HepG2 (cell line): ENCODE results near the gene STIMATE. TPM values are rescaled to one million over a fixed set of nuclear protein-coding genes. Genes with fewer than 3 reads are reported as not detected.

Experiments used
- ATAC-seq: fragments of 200-7000 bp; cut with Tn5 transposase; 3 replicates; pipeline ENCODE4 v1.9.1; 2020; ENCODE audit warnings: mild to moderate bottlenecking, moderate library complexity
- BruUV-seq: library from RNA; stranded (reverse); fragments of 400-500 nt; replicated peaks from 2 replicates; lab custom pipeline; 2021; lab: Mats Ljungman, UMichigan
- CTCF ChIA-PET: fragments of 300-600 bp; formaldehyde crosslinking; extraction: SDS; loops from one replicate; lab custom pipeline; 2021; ENCODE audit warnings: low total read pairs, inconsistent platforms, low intra/inter-chr PET ratio; lab: Yijun Ruan, JAX
- POLR2A ChIA-PET: fragments of 350-600 bp; sonication (Branson Sonifier 250); formaldehyde crosslinking; loops from one replicate; lab custom pipeline; 2020; ENCODE audit warnings: antibody characterized with exemption, inconsistent platforms; lab: Yijun Ruan, JAX
- DNase-seq: peaks from one replicate; pipeline ENCODE4 v3.0.0-alpha.2; 2015; ENCODE audit warnings: low spot score
- FAIRE-seq: peaks from 3 replicates; lab custom pipeline; 2011; peaks lifted over from hg19 to GRCh38; lab: Jason Lieb, UNC
- H2AFZ ChIP-seq: one replicate; pipeline ENCODE4 v1.6.1; 2011; ENCODE audit warnings: low read length, inconsistent platforms
- H3K27ac ChIP-seq: fragments of 300-600 bp; 3 replicates; pipeline ENCODE4 v1.8.0; 2011; ENCODE audit warnings: mixed run types, mild to moderate bottlenecking, mixed read lengths, low read length, inconsistent platforms; ENCODE audit not compliant: insufficient read depth; ENCODE audit errors: extremely low read length
- H3K27me3 ChIP-seq, 2 experiments: fragments of 200-600 bp in 1 of 2; 2 replicates in 1 of 2; 3 replicates in 1 of 2; pipeline versions ENCODE4 v1.6.0 to v1.8.0; 2011; ENCODE audit warnings: low read length in 2 of 2, mild to moderate bottlenecking in 2 of 2, moderate library complexity in 2 of 2, inconsistent platforms in 1 of 2; ENCODE audit not compliant: insufficient read depth in 2 of 2, control insufficient read depth in 1 of 2
- H3K36me3 ChIP-seq, 2 experiments: fragments of 200-600 bp in 1 of 2; replicated peaks in 1 of 2; 2 replicates in 1 of 2; 3 replicates in 1 of 2; pipeline versions ENCODE4 v1.5.1 to v1.8.0; 2011; ENCODE audit warnings: low read length in 2 of 2, inconsistent platforms in 1 of 2; ENCODE audit not compliant: insufficient read depth in 2 of 2, control insufficient read depth in 1 of 2
- H3K4me1 ChIP-seq: 2 replicates; pipeline ENCODE4 v1.5.1; 2012; ENCODE audit warnings: low read length, inconsistent platforms; ENCODE audit not compliant: insufficient read depth
- H3K4me2 ChIP-seq: 2 replicates; pipeline ENCODE4 v1.6.0; 2011; ENCODE audit warnings: low read depth, low read length, inconsistent platforms
- H3K4me3 ChIP-seq, 3 experiments: fragments of 200-600 bp in 1 of 3; sonication (generic), shearing (Covaris generic) in 1 of 3; replicated peaks in 1 of 3; 2 replicates each; pipeline ENCODE4 v1.5.1; 2011 to 2016; ENCODE audit warnings: low read length in 3 of 3, inconsistent platforms in 2 of 3, low read depth in 2 of 3, mild to moderate bottlenecking in 2 of 3, control low read depth in 1 of 3, mixed read lengths in 1 of 3; ENCODE audit not compliant: insufficient read depth in 1 of 3
- H3K79me2 ChIP-seq: one replicate; pipeline ENCODE4 v1.6.1; 2011; ENCODE audit warnings: low read length, inconsistent platforms; ENCODE audit not compliant: insufficient read depth
- H3K9ac ChIP-seq: 2 replicates; pipeline ENCODE4 v1.6.0; 2011; ENCODE audit warnings: mild to moderate bottlenecking, low read depth, low read length, inconsistent platforms; ENCODE audit not compliant: insufficient read depth
- H3K9me3 ChIP-seq: 2 replicates; pipeline ENCODE4 v1.5.1; 2012; ENCODE audit warnings: mild to moderate bottlenecking, low read length
- H4K20me1 ChIP-seq: 2 replicates; pipeline ENCODE4 v1.6.0; 2011; ENCODE audit warnings: inconsistent platforms, mild to moderate bottlenecking, low read length, moderate library complexity; ENCODE audit not compliant: insufficient read depth
- BCL6 ChIP-seq: IDR thresholded peaks from 2 replicates; pipeline ENCODE4 v1.6.1; 2016; ENCODE audit warnings: missing genetic modification reagents, missing compliant biosample characterization
- GMEB1 ChIP-seq: sonication (generic); formaldehyde crosslinking; IDR thresholded peaks from 2 replicates; pipeline ENCODE4 v1.5.1; 2020; ENCODE audit warnings: missing genetic modification reagents, mild to moderate bottlenecking, borderline replicate concordance
- NFRKB ChIP-seq: fragments of 450-650 bp; IDR thresholded peaks from 2 replicates; pipeline ENCODE4 v1.6.1; 2017
- RXRB ChIP-seq: IDR thresholded peaks from 2 replicates; pipeline ENCODE4 v1.6.1; 2016; ENCODE audit warnings: borderline replicate concordance, missing genetic modification reagents, missing compliant biosample characterization
- ZNF816 ChIP-seq: sonication (generic); formaldehyde crosslinking; IDR thresholded peaks from 2 replicates; pipeline ENCODE4 v1.8.0; 2022; ENCODE audit warnings: missing genetic modification reagents, mild to moderate bottlenecking, borderline replicate concordance
- ZSCAN5A ChIP-seq: sonication (generic); formaldehyde crosslinking; IDR thresholded peaks from 2 replicates; pipeline ENCODE4 v1.8.0; 2022; ENCODE audit warnings: mild to moderate bottlenecking, missing genetic modification reagents, borderline replicate concordance
- WGBS: methylation state at CpG from one replicate; pipeline ENCODE4 v1.1.6; 2017; ENCODE audit warnings: low lambda C conversion rate; 5-methylcytosine and 5-hydroxymethylcytosine counted together
- in situ Hi-C: cut with HindIII; loops from 2 replicates; pipeline ENCODE4 v1.10.0; 2017; ENCODE audit warnings: low pct_unique_long_range_greater_than_20kb; ENCODE audit not compliant: extremely low pct_ligation_motif_present
- intact Hi-C: fragments of 100-400 bp; cut with micrococcal nuclease; formaldehyde crosslinking; loops from one replicate; pipeline ENCODE4 v1.10.0; 2022; ENCODE audit not compliant: unreplicated experiment
- polyA plus RNA-seq, 8 experiments: library from polyadenylated mRNA; depleted of rRNA in 3 of 8; stranded (reverse) in 7 of 8; unstranded in 1 of 8; fragments of >200 nt; fragmentation: Illumina TruSeq in 4 of 8; extraction: Trizol in 4 of 8; gene quantifications; 2 replicates each; pipeline versions ENCODE4 v1.2.1 to v1.2.3, GENCODE V29; 2011 to 2016; ENCODE audit warnings: low read depth in 4 of 8, missing spikeins in 1 of 8, mixed read lengths in 1 of 8; ENCODE audit not compliant: insufficient read depth in 1 of 8
- total RNA-seq, 5 experiments: library from RNA; depleted of rRNA; stranded (reverse); fragments of >200 nt; fragmentation: Illumina TruSeq; extraction: Trizol; gene quantifications; 2 replicates each; pipeline ENCODE4 v1.2.3, GENCODE V29; 2016; ENCODE audit warnings: low read depth in 1 of 5

The STIMATE gene
- total and polyA plus RNA-seq, 2 of the 13 experiments (the other 11 are each of a cell fraction or from before 2014, with no cell fraction given): 5.7 to 11.7 TPM

- TF ChIP-seq NFRKB (no peak), ZSCAN5A (no peak)
- TF ChIP-seq, all 625 proteins: peak for 8
Observed at GRCh38 chr3:52827441-52827840, 69.9 kb downstream of the STIMATE start (continued).

- no TSS peak for BruUV-seq
- Histone ChIP-seq H3K4me1 (peaks cover 70% of the 10 kb centered on the region), H3K36me3 (no peaks in the 10 kb centered on the region), H3K9me3 (no peaks in the 10 kb centered on the region), H4K20me1 (no peaks in the 10 kb centered on the region), H3K27me3 (no peaks in the 10 kb centered on the region), H3K79me2 (no peaks in the 10 kb centered on the region), H3K4me2 (no peak overlapping the region), H2AFZ (no peak overlapping the region), H3K9ac (no peak overlapping the region), H3K4me3 (no peak overlapping the region), H3K27ac (no peak overlapping the region)
- in situ Hi-C loops (loop anchor here (5.0 kb wide), 1 partner anchor 77 kb away; no protein-coding TSS in a partner anchor), intact Hi-C loops (loop anchor here (10.0 kb wide), 1 partner anchor 49 kb away; the partner anchor contains the start of genes ITIH1 and NEK4)
- ATAC-seq: no peak
- POLR2A ChIA-PET: interaction anchor here (0.6 kb wide), 1 partner anchor 1403 kb away, joined by 3 read pairs; no protein-coding TSS in a partner anchor
- WGBS: no CpG with 5 or more reads among the region's 10 CpGs
- FAIRE-seq: no peak
- CTCF ChIA-PET: no interaction called here
- no peak for DNase-seq
- no peak for TF ChIP-seq BCL6
- no peak for TF ChIP-seq ZNF816 (CRISPR knock-in tag)
- TF ChIP-seq RXRB: no peak
- TF ChIP-seq GMEB1 (CRISPR knock-in tag): no peak
Observed at GRCh38 chr3:52824037-52824436, 73.3 kb downstream of the STIMATE start.
